C4-2B (cell line): ENCODE results near the gene HSD17B8.

Source experiments
- CTCF ChIP-seq: fragments of 450-650 bp; conservative IDR thresholded peaks from 2 replicates; pipeline ENCODE4 v1.5.1; 2017; ENCODE audit warnings: mild to moderate bottlenecking
- ZFX ChIP-seq: fragments of 450-650 bp; IDR thresholded peaks from 2 replicates; pipeline ENCODE4 v1.6.1; 2017

- no peak for TF ChIP-seq CTCF
- TF ChIP-seq ZFX: no peak
Measured at GRCh38 chr6:33213166-33213988, 8.9 kb downstream of the HSD17B8 start.
